Activated T-cell treated with anti-CD3 and anti-CD28 coated beads for 24 hours (primary cell): ENCODE data around the gene SMURF2.
"Not testable (repeated sequence)": the region's sequence is repeated elsewhere in the genome, so short reads cannot be mapped to it uniquely, and the experiment has no call there.

Source experiments
- DNase-seq: peaks from one replicate; pipeline ENCODE4 v3.0.0-alpha.2; 2020; ENCODE audit warnings: low read depth

SMURF2 gene

DNA sequence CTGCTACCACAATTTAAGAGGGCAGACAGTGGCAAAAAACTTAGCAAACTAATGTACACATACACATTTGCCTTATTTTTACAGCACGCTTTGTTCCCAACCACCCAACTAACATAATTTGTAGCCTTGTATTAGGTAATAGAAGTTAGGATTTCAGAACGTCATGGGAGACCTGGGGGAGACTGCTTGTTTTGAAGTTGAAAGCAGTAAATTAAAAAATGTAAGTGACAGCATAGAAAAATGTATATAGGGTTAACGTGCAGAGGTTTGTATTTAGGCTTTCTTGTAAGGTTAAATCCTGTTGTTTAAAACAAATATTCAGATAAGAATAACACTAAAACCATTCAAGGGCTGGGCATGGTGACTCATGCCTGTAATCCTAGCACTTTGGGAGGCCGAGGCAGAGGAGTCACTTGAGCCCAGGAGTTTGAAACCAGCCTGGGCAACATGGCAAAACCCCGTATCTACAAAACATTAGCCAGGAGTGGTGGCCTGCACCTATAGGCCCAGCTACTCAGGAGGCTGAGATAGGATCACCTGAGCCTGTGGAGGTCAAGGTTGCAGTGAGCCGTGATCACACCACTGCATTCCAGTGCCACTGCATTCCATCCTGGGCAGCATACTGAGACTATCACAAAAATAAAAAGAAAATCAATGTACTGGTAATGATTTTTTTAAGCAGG lies 2.3 kb upstream of the SMURF2 start:
- not testable (repeated sequence) for DNase-seq

DNA sequence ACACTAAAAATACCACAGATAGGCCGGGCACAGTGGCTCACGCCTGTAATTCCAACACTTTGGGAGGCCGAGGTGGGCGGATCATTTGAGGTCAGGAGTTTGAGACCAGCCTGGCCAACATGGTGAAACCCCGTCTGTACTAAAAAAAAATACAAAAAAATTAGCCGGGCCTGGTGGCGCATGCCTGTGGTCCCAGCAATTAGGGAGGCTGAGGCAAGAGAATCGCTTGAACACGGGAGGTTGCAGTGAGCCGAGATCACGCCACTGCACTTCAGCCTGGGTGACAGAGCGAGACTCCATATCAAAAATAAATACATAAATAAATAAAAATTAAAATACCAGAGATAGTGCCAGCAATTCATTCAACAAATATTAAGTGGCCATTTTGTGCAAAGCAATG lies 1.7 kb upstream of the SMURF2 start:
- DNase-seq = not testable (repeated sequence)

DNA sequence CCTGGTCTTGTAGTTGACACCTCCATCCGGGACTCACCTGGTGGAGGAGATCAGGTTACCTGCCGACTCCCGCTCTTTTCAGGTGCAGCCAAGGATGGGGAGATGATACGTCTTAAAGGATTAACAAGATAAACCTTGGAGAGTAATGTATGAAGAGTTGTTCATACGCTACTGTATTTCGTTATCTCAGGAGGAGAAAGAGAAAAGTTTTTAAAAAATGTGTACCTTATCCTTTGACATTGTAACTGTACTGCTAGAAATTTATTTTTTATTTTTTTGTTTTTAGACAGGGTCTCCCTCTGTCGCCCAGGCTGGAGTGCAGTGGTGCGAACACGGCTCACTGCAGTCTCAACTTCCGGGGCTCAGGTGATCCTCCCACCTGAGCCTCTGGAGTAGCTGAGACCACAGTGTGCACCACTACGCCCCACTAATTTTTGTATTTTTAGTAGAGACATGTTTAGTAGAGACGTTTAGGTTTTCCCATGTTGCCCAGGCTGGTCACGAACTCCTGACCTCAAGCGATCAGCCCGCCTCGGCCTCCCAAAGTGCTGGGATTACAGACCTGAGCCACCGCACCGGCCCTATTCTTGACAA lies 764 bp upstream of the SMURF2 start:
- no peak for DNase-seq

DNA sequence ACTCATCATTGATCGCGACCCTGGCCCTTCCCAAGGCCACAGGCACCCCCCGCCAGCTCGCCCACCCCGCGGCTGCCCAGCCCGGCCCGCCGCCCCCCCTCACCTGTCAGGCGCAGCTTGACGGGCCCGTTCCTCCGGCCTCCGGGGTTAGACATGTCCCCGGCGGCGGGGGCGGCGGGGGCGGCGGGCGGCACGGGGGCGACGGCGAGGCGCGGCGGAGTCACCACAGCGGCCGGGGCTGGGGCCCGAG lies 456 bp downstream of the SMURF2 start:
- DNase-seq = no peak

DNA sequence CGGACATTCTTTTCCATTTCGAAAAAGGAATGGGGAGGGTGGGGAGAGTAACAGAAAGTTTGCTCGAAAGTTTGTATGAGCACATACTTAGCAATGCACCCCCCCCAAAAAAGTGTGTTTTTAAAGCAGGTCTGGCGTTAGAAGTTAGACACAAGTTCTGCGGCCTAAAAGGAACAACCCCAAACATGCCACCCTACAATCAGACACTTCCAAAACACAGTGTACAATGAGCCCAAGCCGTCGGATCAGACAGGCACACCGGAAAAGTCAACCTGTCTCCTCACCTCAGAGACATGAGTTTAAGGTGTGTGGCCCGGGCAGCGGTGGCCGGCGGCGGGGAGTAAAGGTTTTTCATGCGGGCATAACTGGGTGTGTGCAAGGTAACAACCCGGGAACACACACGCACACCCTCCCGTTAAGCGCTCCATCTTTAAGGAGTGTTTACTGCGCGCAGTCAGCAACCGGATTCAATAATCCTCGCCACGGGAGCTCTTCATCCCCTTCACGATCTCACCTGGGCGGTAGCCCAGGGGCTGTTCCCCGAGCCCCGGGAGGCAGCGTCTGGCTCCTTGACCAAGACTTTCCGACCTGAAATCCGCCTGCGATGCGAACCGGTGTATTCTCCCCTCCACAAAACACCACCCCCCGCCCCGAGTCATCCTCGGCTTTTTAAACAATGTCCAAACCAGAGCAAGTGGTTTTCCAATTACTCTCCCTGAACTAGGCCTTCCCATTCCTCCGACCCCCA lies 955 bp downstream of the SMURF2 start:
- peak; percentile 7 for DNase-seq

DNA sequence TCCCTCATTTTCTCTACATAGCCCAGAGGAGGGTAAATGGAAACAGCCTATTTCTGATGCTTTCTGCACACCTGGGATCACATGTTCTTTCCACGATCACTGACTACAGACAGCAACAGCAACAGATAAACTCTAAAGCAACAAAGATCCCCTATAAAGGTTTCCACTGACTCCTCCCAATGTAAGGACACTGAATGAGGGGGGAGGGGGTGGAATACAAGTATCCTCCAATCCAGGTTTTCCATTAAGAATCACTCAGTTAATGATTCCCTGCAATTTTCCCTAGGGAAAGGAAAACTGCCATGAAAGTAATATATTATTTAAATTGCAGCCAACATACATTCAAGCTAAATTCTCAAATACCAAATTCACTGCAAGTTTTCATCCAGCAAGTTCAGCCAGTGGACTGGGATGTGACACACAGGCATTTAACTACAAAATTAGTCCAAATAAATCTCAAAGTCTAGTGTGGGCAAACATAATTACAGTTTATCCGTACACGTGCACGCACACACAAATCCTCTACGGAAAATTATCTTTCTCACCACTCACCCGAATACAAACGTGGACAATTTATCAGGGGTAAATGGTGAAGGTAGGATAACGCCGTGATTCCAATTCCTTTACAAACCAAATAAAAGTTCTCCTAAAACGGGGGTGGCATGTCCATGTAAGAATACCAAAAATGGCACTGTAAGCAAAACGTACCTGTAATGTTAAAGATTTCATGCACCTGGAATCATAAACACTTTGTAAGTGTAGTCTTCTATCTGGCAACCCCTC lies 1.7 kb downstream of the SMURF2 start:
- not testable (repeated sequence) for DNase-seq

DNA sequence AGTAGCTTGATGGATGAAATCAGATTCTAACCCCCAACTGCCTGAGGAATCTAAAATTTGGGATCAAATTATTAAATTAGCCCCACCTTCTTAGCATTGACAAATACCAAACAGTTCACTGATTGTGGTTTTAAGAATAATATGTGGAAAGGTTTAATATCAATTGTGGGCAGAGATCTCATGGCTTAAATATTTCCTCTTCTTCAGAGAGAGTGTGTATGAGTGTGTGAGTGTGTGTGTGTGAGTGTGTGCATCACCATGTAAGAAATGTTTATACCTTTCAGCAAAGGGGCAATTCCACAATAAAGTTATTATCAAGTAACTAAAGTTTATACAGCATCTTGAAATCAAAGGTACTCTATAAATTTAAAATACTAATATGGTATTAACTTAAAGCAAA lies 3.2 kb downstream of the SMURF2 start:
- DNase-seq = no peak

DNA sequence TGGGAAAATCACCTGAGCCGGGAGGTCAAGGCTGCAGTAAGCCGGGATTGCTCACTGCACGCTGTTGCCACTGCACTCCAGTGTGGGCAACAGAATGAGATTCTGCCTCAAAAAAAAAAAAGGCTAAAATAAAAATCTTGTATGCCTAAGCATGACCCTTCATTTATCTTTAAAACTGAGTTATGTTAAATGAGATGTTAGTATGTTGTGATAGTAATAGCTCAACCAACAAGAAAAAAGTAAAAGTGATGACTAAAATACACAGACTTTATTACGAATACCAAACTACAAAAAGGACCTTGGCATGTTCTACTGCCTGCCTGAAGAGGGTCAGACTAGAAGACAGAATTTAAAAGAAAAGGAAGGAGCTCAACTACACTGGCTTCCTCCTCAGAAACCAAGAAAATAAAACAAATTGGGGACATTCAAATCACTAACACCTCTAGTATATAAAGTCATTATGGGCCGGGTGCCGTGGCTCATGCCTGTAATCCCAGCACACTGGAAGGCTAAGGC lies 4.4 kb downstream of the SMURF2 start:
- no peak for DNase-seq

DNA sequence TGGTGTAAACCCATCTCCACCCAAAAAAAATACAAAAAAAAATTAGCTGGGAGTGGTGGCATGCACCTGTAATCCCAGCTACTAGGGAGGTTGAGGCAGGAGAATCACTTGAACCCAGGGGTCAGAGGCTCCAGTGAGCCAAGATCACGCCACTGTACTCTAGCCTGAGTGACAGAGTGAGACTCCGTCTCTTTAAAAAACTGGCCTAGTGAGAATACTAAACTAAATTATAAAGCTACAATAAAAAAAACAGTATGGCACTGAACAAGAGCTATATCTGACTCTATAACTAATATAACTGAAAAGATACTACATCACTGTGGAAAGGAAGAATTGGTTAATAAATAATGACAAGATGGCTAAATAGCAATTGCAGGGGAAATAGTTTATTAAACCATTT lies 6.4 kb downstream of the SMURF2 start:
- no peak for DNase-seq

DNA sequence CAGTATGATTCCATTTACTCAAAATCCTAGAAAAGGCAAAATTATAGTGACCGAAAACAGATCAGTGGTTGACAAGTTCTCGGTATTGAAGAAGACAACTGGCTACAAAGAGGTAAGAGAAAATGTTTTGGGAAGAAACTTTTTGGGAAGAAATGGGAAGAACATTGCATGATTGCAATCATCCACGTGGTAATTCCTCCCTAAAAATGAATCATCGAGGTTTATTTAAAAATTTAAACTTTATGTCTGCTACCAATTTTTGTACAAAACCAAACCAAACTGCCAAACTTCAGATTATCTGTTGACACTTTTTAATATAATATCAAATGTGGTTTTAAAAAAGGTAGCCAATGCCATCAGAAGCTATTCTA lies 8.1 kb downstream of the SMURF2 start:
- DNase-seq = no peak

DNA sequence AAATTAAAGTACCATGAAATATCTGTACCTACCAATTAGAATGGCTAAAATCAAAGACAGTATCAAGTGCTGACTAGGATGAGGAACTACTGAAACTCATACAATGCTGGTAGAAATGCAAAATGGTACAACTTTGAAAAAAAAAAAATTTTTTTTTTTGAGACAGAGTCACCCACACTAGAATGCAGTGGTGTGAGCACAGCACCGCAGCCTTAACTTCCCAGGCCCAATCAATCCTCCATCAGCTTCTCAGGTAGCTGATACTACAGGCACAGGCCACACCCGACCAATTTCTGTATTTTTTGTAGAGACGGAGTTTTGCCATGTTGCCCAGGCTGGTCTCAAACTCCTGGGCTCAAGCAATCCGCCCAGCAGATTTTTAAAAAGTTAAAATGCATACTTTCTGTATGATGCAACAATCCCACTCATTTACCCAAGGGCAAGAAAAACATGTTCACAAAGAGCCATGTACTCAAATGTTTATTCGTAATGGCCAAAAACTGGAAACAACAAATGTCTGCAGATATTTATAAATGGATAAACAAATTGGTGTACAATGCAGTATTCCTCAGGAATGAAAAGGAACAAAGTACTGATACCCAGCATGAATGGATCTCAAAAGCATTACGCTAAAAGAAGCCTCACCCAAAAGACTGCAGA lies 8.7 kb downstream of the SMURF2 start:
- DNase-seq = no peak

DNA sequence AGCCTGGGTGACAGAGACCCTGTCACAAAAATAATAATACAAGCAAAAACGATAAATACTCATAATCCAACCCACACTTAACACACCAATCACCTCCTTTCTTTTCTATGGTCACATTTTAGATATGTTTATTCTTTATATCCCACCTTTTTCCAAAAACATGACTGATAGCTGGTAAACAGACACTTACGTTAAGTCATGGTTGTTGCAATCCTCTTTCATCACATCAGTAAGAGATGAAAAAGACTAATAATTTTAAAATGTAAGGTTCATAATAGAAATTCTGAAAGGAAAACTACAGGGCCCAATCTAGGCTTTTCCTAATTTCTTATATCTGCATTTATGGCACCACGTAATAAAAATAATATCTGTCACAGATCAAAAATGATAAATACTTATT lies 10.2 kb downstream of the SMURF2 start:
- no peak for DNase-seq

DNA sequence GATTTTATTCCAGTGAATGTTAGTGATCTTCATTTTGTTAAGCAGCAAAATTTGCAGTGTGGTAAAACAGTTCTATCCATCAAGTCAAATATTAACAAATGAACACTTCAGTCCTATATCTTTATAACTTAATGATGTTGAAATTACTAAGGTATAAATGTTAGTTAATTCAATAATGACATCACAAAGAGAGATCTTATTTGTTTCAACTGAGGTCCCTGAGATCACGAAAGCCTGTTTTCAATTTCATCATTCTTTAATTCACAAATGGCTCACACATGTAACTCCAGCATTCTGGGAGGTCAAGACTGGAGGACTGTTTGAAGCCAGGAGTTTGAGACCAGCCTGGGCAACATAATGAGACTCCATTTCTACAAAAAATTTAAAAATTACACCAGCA lies 13.9 kb downstream of the SMURF2 start:
- no peak for DNase-seq

DNA sequence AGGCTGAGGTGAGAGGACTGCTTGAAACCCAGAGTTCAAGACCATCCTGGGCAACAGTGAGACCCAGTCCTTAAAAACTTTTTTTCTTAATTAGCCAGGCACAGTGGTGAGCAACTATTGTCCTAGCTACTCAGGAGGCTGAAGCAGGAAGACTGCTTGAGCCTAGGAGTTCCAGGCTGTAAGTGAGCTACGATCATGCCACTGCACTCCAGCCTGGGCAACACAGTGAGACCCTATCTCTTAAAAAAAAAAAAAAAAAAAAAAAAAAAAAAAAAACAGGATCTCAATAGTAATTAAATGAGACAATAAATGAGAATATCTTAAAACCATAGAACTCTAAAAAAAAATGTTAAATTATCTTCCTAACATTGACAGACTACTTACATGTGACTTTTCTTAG lies 14.3 kb downstream of the SMURF2 start:
- DNase-seq = no peak

DNA sequence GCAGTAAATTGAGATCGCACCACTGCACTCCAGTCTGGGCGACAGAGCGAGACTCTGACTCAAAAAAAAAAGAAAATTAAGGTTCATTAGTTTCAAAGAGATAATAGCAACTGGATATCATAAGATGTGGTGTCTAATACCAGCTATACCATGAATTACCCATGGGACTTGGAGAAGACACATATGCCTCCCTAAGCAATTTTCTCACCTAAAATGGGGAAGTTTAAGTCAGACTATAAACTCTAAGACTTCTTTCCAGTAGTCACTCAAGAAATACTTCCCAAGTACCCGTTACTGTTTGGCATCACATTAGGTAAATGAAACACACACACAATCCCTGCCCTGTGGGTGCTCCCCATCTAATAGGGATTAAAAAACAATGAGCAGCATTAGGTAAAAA lies 22.6 kb downstream of the SMURF2 start:
- no peak for DNase-seq

DNA sequence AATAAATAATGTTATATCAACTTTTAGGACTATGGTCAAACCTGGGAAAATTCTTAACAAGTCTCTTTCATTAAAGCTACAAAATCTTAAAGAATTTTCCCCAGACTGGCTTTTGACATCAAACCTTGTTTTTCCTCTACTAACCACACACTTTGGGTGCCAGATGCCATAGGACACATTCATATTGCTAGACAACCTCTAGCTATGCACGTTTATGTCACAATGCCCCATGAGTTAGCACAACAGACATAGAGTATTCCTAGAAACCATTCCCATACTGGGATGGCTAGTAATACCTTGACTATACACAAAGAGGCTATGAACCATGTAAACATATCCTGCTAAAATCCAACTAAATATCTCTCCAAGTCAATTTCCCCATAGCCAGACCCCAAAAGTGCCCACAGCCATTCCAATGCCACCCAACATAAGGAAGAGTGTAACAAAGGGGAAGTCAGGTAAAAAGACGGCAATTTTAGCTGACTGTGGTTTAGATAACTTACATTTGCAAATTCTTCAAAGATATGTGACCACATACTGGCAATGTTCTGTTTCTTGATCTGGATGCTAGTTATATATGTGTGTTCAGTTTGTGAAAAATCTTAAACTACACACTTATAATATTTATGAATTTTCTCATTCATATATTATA lies 23.4 kb downstream of the SMURF2 start:
- no peak for DNase-seq

DNA sequence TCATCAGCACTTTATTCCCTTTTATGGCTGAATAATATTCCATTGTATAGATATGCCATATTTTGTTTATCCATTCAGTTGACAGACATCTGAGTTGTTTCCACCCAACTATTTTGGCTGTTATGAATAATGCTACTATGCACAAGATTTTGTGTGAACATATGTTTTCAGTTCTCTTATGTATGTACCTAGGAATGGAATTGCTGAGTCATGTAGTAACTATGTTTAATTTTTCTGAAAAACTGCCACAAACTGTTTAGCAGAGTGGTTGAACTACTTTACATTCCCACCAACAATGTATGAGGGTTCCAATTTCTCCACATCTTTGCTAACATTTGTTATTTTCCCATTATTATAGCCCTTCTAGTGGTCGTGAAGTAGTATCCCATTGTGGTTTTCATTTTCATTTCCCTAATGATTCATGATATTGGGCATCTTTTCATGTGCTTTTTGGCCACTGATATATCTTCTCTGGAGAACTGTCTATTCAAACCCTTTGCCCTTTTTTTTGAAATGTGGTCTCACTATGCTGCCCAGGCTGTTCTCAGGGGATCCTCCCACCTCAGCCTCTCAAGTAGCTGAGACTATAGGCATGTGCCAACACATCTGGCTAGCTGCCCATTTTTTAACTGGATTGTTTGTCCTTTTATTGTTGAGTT lies 26.3 kb downstream of the SMURF2 start:
- DNase-seq = no peak

DNA sequence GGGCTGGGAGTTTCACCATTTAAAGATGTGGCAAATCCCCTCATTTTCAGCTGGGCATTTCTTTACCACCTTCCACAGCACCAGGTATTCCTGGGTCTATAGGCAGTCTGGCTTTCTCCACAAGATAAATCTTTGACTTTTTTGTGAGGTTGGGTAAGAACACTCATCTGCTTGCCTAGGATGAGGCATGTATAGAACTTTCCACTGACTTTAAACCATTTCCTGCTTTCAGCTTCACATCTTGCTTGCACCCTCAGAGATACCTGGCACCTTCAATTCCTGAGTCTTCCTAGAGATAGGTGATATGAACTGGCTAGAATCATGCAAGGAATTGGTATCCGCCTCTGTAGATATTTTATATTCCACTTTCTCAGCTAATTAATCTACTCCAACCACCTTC lies 27.9 kb downstream of the SMURF2 start:
- DNase-seq = no peak

DNA sequence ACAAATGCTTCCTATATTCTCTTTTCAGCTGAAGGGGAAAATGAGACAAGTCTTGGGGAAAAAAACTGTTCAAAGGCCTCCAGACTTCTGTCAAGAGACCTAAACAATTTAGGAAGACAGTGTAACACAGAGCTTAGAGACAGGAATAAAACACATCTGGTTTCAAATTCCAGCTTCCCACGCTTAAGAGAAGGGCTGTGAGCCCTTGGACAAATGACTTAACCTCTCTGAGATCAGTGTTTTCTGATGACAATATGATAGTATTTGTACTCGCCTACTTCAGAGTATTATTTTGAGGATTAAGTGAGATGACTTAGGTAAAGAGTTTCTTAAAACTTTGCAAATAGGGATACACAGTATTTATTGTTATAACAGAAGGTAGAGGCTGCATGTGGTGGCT lies 29.5 kb downstream of the SMURF2 start:
- no peak for DNase-seq

DNA sequence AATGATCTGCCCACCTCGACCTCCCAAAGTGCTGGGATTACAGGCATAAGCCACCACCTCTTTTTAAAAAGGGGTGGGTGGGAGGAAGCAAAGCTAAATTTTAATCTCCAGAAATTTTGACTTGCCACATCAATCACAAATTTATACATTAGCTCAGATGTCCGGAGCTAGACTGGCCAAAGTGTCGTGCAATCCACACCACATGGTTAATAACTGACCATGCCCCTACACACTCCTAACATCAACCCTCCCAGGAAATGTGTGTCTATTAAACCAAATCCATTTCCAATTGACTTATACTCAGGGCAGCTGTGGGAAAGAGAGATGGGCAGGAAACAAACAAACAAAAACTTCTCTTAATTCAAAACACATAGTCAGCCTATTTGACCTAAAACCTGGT lies 29.9 kb downstream of the SMURF2 start:
- DNase-seq = no peak
